Measurements from ENCODE around the gene PRKAG2.

The PRKAG2 gene

GRCh38 chr7:151833691-151834090 lies 43.2 kb downstream of the PRKAG2 start:
- no peak for DNase-seq (ENCODE audit: low read depth)
- TF ChIP-seq CTCF (IDR thresholded peaks at IDR 0.05; ENCODE audit: insufficient read depth, low read depth, low read length, missing control alignments): no peak
- no peak overlapping the region for H3K4me3 ChIP-seq (ENCODE audit: low read depth, low read length)

- no peak for TF ChIP-seq CTCF (IDR thresholded peaks at IDR 0.05; ENCODE audit: insufficient read depth, low read depth, low read length, missing control alignments)
- no peak overlapping the region for H3K4me3 ChIP-seq (ENCODE audit: low read depth, low read length)
- DNase-seq (ENCODE audit: low read depth): no peak
Measured at GRCh38 chr7:151833213-151833651, 43.7 kb downstream of the PRKAG2 start.

DNA sequence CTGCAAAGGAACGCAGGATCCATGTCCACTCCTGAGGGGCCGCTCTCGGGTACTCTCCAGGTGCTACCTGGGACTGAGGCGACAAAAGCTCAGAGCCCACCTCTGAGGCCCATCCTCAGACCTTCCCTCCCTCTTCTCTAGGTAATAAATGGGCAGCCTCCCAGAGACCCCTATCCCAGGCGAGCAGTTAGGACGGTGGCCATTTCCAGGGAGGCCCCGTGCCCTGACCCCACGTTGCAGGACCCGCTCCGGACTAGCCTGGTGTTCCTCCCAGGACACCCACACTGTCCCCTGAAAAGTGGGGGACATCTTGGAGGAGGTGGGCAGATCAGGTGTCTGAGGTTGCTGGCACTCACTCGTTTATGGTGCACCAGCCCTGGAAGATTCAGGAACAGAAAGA lies 44.3 kb downstream of the PRKAG2 start:
- no peak for TF ChIP-seq CTCF (IDR thresholded peaks at IDR 0.05; ENCODE audit: insufficient read depth, low read depth, low read length, missing control alignments)

DNA sequence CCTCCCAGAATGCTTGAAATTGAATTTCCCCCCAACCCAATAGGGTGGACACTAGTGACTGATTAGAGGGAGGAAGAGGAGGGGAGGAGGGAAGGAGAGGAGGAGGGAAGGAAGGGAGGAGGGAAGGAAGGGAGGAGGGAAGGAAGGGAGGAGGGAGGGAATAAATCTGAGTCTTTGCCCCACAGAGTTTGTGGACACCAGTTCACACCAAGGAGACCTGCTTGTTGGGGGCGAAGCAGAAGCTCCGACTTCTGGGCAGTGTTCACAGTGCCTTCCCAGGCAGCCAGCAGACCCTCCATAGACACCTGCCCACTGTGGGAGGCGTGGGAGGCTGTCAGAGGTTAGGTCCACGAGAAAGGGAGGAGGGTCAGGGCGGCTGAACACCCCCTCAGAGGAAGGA lies 44.8 kb downstream of the PRKAG2 start:
- DNase-seq (ENCODE audit: low read depth): no peak
- no peak overlapping the region for H3K4me3 ChIP-seq (ENCODE audit: low read depth, low read length)
- TF ChIP-seq CTCF (IDR thresholded peaks at IDR 0.05; ENCODE audit: insufficient read depth, low read depth, low read length, missing control alignments): no peak

More for the DNA sequence above, 44.3 kb downstream of the PRKAG2 start:
- no peak for DNase-seq (ENCODE audit: low read depth)
- H3K4me3 ChIP-seq (ENCODE audit: low read depth, low read length): no peak overlapping the region

DNA sequence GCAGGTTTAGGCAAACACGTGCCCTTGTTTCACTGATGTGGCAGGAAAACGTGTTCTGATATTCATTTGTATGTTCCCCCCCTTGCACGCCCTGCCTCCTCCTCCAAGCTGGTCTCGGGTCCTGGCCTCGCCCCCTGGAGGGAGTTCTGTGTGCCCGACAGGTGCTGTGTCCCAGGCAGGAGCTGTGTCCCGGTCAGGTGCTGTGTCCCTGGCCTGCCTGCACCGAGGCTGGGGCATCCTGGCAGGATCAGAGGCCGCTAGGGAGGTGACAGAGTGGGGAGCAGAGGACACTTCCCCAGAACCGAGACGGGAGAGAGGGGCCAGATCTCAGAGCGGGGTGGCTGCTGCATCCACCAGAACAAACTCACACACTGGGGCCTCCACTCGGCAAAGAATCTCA lies 45.3 kb downstream of the PRKAG2 start:
- no peak for DNase-seq (ENCODE audit: low read depth)
- H3K4me3 ChIP-seq (ENCODE audit: low read depth, low read length): no peak overlapping the region
- no peak for TF ChIP-seq CTCF (IDR thresholded peaks at IDR 0.05; ENCODE audit: insufficient read depth, low read depth, low read length, missing control alignments)

DNA sequence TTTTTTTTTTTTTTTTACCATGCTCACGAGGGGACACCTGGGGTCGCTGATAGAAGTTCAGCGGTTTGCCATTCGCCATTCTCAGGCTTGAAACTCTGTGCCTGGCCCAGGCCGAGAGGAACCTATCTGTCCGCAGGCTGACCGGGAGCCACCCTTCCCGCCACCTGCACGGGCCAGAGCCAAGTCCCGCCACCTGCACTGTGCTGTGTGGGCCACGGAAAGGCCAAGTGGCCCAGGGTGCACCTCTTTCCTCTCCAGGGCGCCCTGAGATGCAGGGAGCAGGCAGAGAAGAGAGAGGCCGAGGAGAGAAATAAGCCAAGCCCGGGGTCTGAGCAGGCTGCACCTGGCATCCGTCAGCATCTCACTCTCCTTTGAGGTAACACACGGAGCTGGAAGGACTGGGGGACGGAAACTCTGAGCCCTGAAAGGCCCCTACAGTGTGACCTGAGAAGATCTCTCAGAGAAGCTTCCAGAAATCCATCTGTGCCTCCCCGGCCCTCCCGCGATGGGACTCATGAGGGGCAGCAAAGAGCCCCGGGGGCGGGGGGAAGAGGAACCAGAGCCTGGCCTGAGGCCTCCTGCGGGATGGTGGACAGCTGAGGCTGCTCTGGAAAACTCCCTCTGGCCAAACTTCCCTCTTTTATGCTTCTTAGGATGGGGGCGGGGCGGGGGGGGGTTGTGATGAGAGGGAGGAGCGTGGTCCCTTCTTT lies 46.6 kb downstream of the PRKAG2 start:
- TF ChIP-seq CTCF (IDR thresholded peaks at IDR 0.05; ENCODE audit: insufficient read depth, low read depth, low read length, missing control alignments): no peak
- no peak for DNase-seq (ENCODE audit: low read depth)
- H3K4me3 ChIP-seq (ENCODE audit: low read depth, low read length): no peak overlapping the region

DNA sequence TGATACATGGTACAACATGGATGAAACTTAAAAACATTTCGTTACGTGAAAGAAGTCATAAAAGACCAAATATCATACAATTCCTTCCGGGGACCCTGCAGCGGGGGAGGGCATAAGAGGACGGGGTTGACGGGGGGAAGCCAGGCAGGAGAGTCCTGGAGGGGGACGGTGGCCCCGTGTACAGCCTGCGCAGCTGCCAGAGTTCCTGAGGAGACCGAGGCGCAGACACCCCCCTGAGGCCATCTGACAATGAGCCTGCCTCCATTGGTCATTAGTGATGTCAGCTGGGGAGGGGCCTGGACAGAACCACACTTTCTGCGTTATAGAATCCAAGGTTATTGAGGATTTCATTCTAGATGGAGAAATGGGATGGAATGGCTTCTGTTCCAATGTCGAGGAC lies 47.2 kb downstream of the PRKAG2 start:
- no peak for DNase-seq (ENCODE audit: low read depth)
- TF ChIP-seq CTCF (IDR thresholded peaks at IDR 0.05; ENCODE audit: insufficient read depth, low read depth, low read length, missing control alignments): no peak

More for the DNA sequence above, 47.2 kb downstream of the PRKAG2 start:
- H3K4me3 ChIP-seq (ENCODE audit: low read depth, low read length): no peak overlapping the region
